HepG2 (cell line): ENCODE results near the gene CNOT2. TPM values are rescaled to one million over a fixed set of nuclear protein-coding genes. Genes with fewer than 3 reads are reported as not detected.

Experiments used
- ATAC-seq: fragments of 200-7000 bp; cut with Tn5 transposase; 3 replicates; pipeline ENCODE4 v1.9.1; 2020; ENCODE audit warnings: mild to moderate bottlenecking, moderate library complexity
- BruUV-seq: library from RNA; stranded (reverse); fragments of 400-500 nt; replicated peaks from 2 replicates; lab custom pipeline; 2021; lab: Mats Ljungman, UMichigan
- CTCF ChIA-PET: fragments of 300-600 bp; formaldehyde crosslinking; extraction: SDS; loops from one replicate; lab custom pipeline; 2021; ENCODE audit warnings: low total read pairs, inconsistent platforms, low intra/inter-chr PET ratio; lab: Yijun Ruan, JAX
- POLR2A ChIA-PET: fragments of 350-600 bp; sonication (Branson Sonifier 250); formaldehyde crosslinking; loops from one replicate; lab custom pipeline; 2020; ENCODE audit warnings: antibody characterized with exemption, inconsistent platforms; lab: Yijun Ruan, JAX
- DNase-seq: peaks from one replicate; pipeline ENCODE4 v3.0.0-alpha.2; 2015; ENCODE audit warnings: low spot score
- FAIRE-seq: peaks from 3 replicates; lab custom pipeline; 2011; peaks lifted over from hg19 to GRCh38; lab: Jason Lieb, UNC
- H2AFZ ChIP-seq: one replicate; pipeline ENCODE4 v1.6.1; 2011; ENCODE audit warnings: low read length, inconsistent platforms
- H3K27ac ChIP-seq: fragments of 300-600 bp; 3 replicates; pipeline ENCODE4 v1.8.0; 2011; ENCODE audit warnings: mixed run types, mild to moderate bottlenecking, mixed read lengths, low read length, inconsistent platforms; ENCODE audit not compliant: insufficient read depth; ENCODE audit errors: extremely low read length
- H3K27me3 ChIP-seq, 2 experiments: fragments of 200-600 bp in 1 of 2; 2 replicates in 1 of 2; 3 replicates in 1 of 2; pipeline versions ENCODE4 v1.6.0 to v1.8.0; 2011; ENCODE audit warnings: low read length in 2 of 2, mild to moderate bottlenecking in 2 of 2, moderate library complexity in 2 of 2, inconsistent platforms in 1 of 2; ENCODE audit not compliant: insufficient read depth in 2 of 2, control insufficient read depth in 1 of 2
- H3K36me3 ChIP-seq, 2 experiments: fragments of 200-600 bp in 1 of 2; replicated peaks in 1 of 2; 2 replicates in 1 of 2; 3 replicates in 1 of 2; pipeline versions ENCODE4 v1.5.1 to v1.8.0; 2011; ENCODE audit warnings: low read length in 2 of 2, inconsistent platforms in 1 of 2; ENCODE audit not compliant: insufficient read depth in 2 of 2, control insufficient read depth in 1 of 2
- H3K4me1 ChIP-seq: 2 replicates; pipeline ENCODE4 v1.5.1; 2012; ENCODE audit warnings: low read length, inconsistent platforms; ENCODE audit not compliant: insufficient read depth
- H3K4me2 ChIP-seq: 2 replicates; pipeline ENCODE4 v1.6.0; 2011; ENCODE audit warnings: low read depth, low read length, inconsistent platforms
- H3K4me3 ChIP-seq, 3 experiments: fragments of 200-600 bp in 1 of 3; sonication (generic), shearing (Covaris generic) in 1 of 3; replicated peaks in 1 of 3; 2 replicates each; pipeline ENCODE4 v1.5.1; 2011 to 2016; ENCODE audit warnings: low read length in 3 of 3, inconsistent platforms in 2 of 3, low read depth in 2 of 3, mild to moderate bottlenecking in 2 of 3, control low read depth in 1 of 3, mixed read lengths in 1 of 3; ENCODE audit not compliant: insufficient read depth in 1 of 3
- H3K79me2 ChIP-seq: one replicate; pipeline ENCODE4 v1.6.1; 2011; ENCODE audit warnings: low read length, inconsistent platforms; ENCODE audit not compliant: insufficient read depth
- H3K9ac ChIP-seq: 2 replicates; pipeline ENCODE4 v1.6.0; 2011; ENCODE audit warnings: mild to moderate bottlenecking, low read depth, low read length, inconsistent platforms; ENCODE audit not compliant: insufficient read depth
- H3K9me3 ChIP-seq: 2 replicates; pipeline ENCODE4 v1.5.1; 2012; ENCODE audit warnings: mild to moderate bottlenecking, low read length
- H4K20me1 ChIP-seq: 2 replicates; pipeline ENCODE4 v1.6.0; 2011; ENCODE audit warnings: inconsistent platforms, mild to moderate bottlenecking, low read length, moderate library complexity; ENCODE audit not compliant: insufficient read depth
- ZNF142 ChIP-seq: sonication (generic); formaldehyde crosslinking; IDR thresholded peaks from 2 replicates; pipeline ENCODE4 v1.4.0; 2020; ENCODE audit warnings: missing genetic modification reagents
- ZNF749 ChIP-seq: sonication (generic); formaldehyde crosslinking; IDR thresholded peaks from 2 replicates; pipeline ENCODE4 v1.8.0; 2022; ENCODE audit warnings: mild to moderate bottlenecking, missing genetic modification reagents, moderate library complexity, borderline replicate concordance
- WGBS: methylation state at CpG from one replicate; pipeline ENCODE4 v1.1.6; 2017; ENCODE audit warnings: low lambda C conversion rate; 5-methylcytosine and 5-hydroxymethylcytosine counted together
- in situ Hi-C: cut with HindIII; loops from 2 replicates; pipeline ENCODE4 v1.10.0; 2017; ENCODE audit warnings: low pct_unique_long_range_greater_than_20kb; ENCODE audit not compliant: extremely low pct_ligation_motif_present
- intact Hi-C: fragments of 100-400 bp; cut with micrococcal nuclease; formaldehyde crosslinking; loops from one replicate; pipeline ENCODE4 v1.10.0; 2022; ENCODE audit not compliant: unreplicated experiment
- polyA plus RNA-seq, 8 experiments: library from polyadenylated mRNA; depleted of rRNA in 3 of 8; stranded (reverse) in 7 of 8; unstranded in 1 of 8; fragments of >200 nt; fragmentation: Illumina TruSeq in 4 of 8; extraction: Trizol in 4 of 8; gene quantifications; 2 replicates each; pipeline versions ENCODE4 v1.2.1 to v1.2.3, GENCODE V29; 2011 to 2016; ENCODE audit warnings: low read depth in 4 of 8, missing spikeins in 1 of 8, mixed read lengths in 1 of 8; ENCODE audit not compliant: insufficient read depth in 1 of 8
- total RNA-seq, 5 experiments: library from RNA; depleted of rRNA; stranded (reverse); fragments of >200 nt; fragmentation: Illumina TruSeq; extraction: Trizol; gene quantifications; 2 replicates each; pipeline ENCODE4 v1.2.3, GENCODE V29; 2016; ENCODE audit warnings: low read depth in 1 of 5

Gene CNOT2
- total and polyA plus RNA-seq, 2 of the 13 experiments (the other 11 are each of a cell fraction or from before 2014, with no cell fraction given): 54.5 to 76.6 TPM

GRCh38 chr12:70260646-70261045, 17.4 kb downstream of the CNOT2 start:
- Histone ChIP-seq H4K20me1 (peaks cover 41% of the 10 kb centered on the region), H3K27ac (no peak overlapping the region), H3K9ac (no peak overlapping the region), H3K36me3 (no peaks in the 10 kb centered on the region), H3K27me3 (no peaks in the 10 kb centered on the region; a peak in 1 of 5 replicates), H2AFZ (no peak overlapping the region), H3K4me3 (no peak overlapping the region), H3K9me3 (no peaks in the 10 kb centered on the region), H3K4me2 (no peak overlapping the region), H3K4me1 (peaks cover 30% of the 10 kb centered on the region), H3K79me2 (peaks cover 95% of the 10 kb centered on the region)
- TF ChIP-seq ZNF142 (no peak), ZNF749 (CRISPR knock-in tag) (no peak)
- intact Hi-C loops: no loop called here
- no peak for ATAC-seq
- BruUV-seq: no TSS peak
- ChIA-PET POLR2A (no interaction called here), CTCF (no interaction called here)
- FAIRE-seq: no peak
- WGBS: 97% methylated on average over 1 of the region's 1 CpG
- no peak for DNase-seq
- in situ Hi-C loops: no loop called here
